Muscle of arm (tissue), 12 donors: ENCODE results near the gene RAD51. TPM values are rescaled to one million over a fixed set of nuclear protein-coding genes. Genes with fewer than 3 reads are reported as not detected.

Source experiments
- DNase-seq: peaks from one replicate; pipeline ENCODE4 v3.0.0-alpha.2; 2013
- polyA plus RNA-seq, 12 donors: library from polyadenylated mRNA; unstranded; fragments of 120-200 nt; gene quantifications; one replicate each; pipeline ENCODE4 v1.2.1, GENCODE V29; 2013; ENCODE audit not compliant: insufficient read length in 12 of 12

RAD51 gene
- polyA plus RNA-seq, 12 donors, result 5.3 to 12.9 (median 9.0) TPM; not detected in 1

- DNase-seq, result no peak
Observed at GRCh38 chr15:40756938-40757337, 62.0 kb downstream of the RAD51 start.

GRCh38 chr15:40759961-40760360 is 65.0 kb downstream of the RAD51 start:
- DNase-seq, result no peak

GRCh38 chr15:40762919-40763800 is 68.2 kb downstream of the RAD51 start:
- DNase-seq, result peak; percentile 71

DNA sequence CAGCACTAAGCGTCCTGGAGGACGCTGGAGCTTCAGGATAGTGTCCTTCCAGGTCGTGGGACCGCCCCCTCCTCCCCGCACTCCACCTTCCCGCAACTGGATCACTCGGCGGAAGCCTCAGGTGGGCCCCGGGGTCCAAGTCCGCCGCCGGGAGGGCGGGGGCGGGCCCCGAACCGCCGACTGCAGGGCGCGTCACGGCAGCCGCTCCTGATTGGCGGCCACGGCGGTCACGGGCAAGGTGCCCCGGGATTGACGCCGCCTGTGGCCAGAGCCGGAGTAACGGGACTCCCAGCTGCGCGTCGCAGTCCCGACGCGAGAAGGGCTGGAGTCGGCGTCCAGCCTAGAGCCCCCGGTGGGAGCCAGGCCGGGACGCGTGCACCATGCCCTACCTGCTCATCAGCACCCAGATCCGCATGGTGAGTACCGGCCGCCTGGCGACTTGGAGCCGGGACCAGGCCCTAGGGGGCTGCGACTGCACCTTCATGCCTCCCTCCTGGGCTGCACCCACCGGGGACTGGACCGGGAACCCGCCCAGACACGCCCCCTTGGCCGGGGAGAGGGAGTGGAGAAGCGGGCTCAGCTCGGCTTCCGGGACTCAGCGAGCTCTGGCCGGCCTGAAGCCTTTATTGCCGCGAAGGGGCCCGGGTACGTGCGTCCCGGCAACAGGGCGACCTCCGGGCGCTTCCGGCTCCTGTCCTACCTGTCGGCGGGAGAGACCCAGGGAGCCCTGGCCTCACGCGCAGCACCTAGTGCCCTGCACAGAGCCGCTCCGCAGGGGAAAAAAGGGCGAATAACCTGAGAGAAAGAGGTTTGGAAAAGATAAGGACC is 69.0 kb downstream of the RAD51 start, which contains the start of gene GCHFR:
TSS of gene GCHFR (plus strand) at position 268 of the 828 bp plus-strand sequence. CDS start at position 381, 113 bp downstream.
- DNase-seq, result peak; percentile 74

- no peak for DNase-seq
Observed at GRCh38 chr15:40764629-40765103, 69.7 kb downstream of the RAD51 start.

GRCh38 chr15:40766194-40766815 is 71.3 kb downstream of the RAD51 start:
- no peak for DNase-seq

DNA sequence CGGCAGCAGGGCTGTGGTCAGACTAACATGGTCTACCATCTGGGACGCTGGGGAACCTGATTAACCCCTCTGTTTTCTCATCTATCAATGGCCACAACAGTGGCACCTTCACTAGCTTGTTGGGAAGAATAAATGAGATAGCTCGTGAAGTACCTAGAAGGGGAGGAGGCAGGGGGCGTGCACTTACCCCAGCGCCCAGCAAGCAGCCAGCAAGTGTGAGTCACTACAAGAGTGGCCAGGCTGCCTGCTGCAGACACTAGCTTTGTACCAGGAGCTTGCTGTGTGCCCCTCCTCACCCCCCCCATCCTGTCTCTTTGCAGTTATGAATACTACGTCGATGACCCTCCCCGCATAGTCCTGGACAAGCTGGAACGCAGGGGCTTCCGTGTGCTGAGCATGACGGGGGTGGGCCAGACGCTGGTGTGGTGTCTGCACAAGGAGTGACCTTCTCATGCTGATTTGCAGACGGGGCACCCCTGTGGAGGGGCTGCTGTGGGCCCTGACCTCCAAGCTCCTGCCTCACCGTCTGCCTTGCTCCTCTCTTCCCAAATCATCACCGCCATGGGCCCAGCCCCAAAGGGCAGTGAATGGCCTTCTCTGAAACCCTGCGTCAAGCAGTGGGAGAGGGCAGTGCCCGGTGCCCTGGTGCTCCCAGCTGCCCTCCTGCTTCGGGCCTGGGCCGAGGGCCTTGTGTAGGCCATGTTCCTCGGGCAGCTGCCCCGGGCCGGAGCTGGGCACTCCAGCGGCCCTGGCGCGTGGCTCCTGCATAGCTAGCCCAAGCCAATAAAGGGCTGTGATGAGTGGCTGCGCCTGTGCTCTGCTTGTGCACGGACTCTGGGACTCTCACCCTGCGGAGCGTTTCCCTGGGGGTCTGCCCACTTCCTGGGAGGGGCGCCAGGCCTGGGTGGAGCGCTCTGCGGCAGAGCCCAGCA is 72.2 kb downstream of the RAD51 start:
- DNase-seq, result no peak

DNA sequence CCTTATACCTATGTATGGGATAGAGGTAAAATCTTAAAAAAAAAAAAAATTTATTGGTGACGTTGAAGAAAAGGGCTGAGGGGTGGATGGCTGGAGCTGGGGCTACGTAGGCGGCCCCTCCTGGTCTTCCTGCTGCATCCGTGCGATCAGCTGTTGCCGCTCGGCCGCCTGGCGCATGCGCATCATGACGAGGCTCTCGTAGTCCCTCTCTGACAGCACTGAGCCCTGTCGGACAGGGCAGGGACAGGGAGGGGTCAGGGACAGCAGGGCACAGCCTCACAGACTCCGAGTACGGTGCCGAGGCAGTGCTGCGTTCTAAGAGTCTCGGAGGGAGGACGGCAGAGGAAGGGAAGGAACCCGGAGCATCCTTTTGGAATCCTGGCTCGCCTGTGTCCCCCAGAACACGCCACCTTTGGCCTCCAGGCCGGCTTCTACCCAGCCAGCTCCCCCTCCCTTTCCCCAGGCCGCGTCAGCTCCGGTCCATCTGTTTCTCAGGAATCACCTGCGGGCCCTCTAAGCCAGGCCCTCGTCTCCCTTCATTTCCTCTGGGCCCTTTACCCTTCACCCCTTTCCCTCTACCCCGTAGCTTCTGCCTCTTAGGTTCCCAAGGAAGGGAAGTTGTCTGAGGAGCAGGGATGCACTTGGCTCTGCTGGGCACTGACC is 73.0 kb downstream of the RAD51 start:
- DNase-seq, result no peak

DNA sequence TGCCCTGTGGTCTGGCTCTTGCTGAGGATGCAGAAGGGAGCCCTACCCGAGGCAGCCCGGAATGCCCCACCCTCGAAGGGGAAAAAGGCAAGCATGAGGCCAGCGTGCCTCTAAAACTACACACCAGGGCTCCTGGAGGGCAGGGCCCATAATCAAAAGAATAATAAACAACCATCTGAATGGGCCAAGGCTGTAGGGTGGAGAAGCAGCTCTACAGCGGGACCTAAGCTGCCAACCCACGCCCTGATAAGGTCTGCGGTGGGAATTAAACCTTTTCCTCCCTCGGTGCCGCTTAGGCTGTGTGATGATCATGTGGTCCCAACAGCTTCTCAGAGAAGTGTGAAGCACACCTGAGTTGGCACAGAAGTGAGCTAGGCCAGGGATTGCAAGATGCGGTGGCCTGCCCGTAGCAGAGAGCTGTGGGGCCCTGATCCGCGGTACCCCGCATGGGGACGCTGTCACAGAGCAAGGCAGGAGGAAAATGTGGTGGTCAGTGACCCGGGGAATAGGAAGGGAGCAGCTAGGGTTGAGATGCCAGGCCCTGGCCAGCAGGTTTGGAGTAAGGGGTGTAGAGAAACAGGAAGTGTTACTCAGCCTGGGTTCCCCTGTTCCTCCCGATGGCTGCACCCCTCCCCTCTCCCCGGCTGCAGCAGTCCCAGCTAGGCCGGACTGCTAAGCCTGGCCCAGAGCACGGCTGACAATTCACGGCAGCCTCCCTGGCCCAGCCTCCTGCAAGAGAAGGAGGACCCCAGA is 73.7 kb downstream of the RAD51 start:
- no peak for DNase-seq

- DNase-seq, result no peak
Observed at GRCh38 chr15:40769274-40770146, 74.5 kb downstream of the RAD51 start, which contains the start of gene C15orf62. Gene C15orf62 (plus strand): TSS chr15:40769980. CDS start chr15:40770496, 516 bp downstream.

- no peak for DNase-seq
Observed at GRCh38 chr15:40770147-40770721, 75.3 kb downstream of the RAD51 start.

- DNase-seq, result no peak
Observed at GRCh38 chr15:40771242-40771641, 76.3 kb downstream of the RAD51 start.

GRCh38 chr15:40772014-40772413 is 77.0 kb downstream of the RAD51 start:
- DNase-seq, result no peak

DNA sequence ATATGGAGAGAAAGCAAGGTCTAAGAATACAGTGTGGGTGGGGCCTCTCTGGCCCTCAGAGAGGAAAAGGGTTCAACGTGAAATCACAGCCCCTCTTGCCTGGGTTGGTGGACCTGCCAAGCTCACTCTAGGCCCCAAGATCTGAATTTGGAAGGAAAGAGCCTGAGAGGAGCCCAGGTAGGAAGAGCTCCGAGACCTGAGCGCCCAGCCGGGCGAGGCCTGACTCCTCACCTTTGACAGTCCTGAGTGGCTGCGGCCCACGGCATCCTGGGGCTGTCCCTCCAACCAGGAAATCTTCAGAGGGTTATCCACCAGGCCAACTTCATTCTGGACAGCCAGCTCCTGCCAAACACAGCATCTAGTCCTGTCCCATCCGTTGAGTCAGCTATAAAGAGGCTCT is 78.5 kb downstream of the RAD51 start:
- DNase-seq, result no peak

DNA sequence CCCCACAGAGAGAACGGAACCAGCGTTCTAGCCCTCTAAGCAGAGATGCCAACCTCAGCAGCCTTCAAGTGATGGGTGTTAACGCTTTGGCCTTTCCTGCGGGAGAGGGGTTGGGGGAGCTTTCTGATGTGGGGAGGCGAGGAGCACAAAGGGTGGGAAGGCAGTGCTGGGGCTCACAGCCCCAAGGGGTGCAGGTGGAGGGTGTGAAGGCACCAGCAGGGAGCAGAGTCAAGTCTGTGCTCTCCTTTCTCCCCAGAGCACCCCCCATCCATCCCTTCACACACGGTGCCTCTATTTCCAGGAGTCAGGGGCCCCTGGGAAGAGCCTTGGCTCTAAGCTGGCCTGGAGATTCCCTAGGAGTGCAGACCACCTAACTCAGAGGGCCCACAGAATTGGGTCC is 78.9 kb downstream of the RAD51 start:
- DNase-seq, result no peak

DNA sequence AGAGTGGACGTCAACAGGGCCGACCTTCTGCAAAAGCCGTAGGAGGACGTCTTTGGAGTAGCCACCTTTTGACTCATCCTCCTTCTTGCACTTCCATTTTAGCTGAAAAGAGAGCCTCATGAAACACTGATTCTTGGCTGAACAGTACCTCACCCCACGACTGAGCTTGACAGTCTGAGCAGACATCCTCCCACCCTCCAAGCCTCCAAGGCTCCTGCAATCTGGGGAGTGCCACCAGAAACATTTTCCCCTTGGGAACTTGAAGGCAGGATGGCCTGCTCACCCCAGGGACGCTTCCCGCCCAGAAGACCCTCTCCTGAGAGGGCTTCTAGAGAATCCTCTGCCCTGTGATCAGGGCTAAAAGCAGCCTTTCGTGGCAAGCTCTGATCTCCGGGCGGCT is 80.0 kb downstream of the RAD51 start:
- DNase-seq, result no peak

DNA sequence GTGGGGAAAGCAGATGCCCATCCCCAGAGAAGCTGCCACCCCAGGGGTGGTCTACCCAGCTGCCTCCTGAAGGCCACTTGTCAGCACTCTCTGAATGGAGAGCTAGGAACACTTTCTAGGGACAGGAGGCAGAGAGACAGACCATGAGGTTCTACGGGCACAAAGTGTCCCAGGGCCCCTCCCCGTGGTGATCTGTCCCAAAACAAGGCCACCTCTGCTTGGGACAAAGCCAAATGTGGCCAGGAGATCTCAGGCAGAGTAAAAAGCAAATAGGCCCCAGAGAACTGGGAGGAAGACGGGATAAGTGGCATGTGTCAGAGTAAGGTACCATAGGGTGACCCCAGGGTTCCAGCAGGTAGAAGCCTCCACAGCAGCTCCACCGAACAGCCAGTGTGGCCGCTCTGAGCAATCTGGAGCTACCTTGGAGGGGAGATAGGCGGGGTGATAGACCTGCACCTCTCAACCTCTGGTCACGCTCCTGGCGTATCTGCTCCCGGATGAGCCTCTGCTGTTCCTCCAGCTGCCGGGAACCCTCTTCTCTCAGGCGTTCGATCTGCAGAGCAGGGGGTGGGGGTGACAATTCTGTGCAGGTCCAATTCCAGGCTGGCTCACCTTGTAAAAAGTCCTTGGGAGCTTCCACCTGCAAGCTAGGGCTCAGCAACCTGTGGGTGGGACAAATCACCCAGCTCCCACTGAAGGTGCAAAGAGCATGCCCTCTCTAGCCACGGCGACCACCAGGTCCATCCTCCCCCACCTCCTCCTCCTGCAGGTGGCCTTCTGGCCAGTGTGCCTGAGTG is 81.0 kb downstream of the RAD51 start:
- no peak for DNase-seq
